ENCODE data around the gene LRRC23.
"Not testable (repeated sequence)": the region's sequence is repeated elsewhere in the genome, so short reads cannot be mapped to it uniquely, and the experiment has no call there.

Gene LRRC23

DNA sequence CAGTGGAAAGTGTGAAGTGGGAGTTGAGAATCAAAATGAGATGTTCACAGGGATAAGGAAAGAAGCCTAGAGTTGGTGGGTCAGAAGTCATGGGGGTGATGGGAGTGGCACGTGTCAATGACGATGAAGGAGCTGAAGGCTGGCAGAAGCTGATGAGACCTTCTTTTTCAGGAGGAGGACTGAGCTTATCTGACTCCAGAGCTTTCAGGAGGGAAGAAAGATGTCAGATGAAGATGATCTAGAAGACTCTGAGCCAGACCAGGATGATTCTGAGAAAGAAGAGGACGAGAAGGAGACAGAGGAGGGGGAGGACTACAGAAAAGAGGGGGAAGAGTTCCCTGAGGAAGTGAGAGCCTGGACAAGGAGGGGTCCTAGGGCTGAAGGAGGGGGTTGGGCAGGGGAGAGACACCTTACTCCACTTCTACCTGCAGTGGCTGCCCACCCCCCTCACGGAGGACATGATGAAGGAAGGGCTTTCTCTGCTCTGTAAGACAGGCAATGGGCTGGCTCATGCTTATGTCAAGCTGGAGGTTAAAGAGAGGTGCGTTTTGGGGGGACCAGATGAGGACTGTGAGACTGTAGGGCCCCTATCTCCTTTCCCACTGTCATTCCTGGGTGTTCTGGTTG is 905 bp downstream of the LRRC23 start:
- no peak for DNase-seq (ENCODE audit: low spot score)

GRCh38 chr12:6908141-6908540 is 3.5 kb downstream of the LRRC23 start:
- not testable (repeated sequence) for DNase-seq (ENCODE audit: low spot score)

GRCh38 chr12:6909421-6910145 is 5.0 kb downstream of the LRRC23 start:
- no peak for DNase-seq (ENCODE audit: low spot score)

- no peak for DNase-seq (ENCODE audit: low spot score)
Measured at GRCh38 chr12:6912164-6912935, 7.7 kb downstream of the LRRC23 start.

DNA sequence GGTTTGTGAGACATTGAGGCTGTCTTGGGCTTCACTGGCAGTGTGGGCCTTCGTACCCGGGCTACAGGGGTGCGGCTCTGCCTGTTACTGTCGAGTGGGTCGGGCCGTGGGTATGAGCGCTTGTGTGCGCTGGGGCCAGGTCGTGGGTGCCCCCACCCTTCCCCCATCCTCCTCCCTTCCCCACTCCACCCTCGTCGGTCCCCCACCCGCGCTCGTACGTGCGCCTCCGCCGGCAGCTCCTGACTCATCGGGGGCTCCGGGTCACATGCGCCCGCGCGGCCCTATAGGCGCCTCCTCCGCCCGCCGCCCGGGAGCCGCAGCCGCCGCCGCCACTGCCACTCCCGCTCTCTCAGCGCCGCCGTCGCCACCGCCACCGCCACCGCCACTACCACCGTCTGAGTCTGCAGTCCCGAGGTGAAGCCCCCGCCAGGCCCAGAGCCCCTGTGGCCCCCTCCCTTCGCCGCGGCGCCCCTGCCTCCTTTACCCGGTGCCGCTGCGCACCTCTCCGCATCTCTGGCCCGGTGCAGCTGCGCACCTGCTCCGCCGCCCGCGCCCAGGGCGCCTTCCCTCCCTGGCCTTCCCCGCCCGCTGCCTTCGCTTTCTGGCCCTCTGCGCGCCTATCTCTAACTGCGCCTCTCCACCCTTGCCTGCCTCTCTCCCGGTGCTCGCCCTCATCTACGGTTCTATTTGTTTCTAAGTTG is 9.8 kb downstream of the LRRC23 start, which contains the start of gene ENO2:
Gene ENO2, plus strand, starts transcription at position 335 of the 701 bp plus-strand sequence. CDS start 1,253 bp downstream, outside the sequence.
- peak; percentile 83 for DNase-seq (ENCODE audit: low spot score)

DNA sequence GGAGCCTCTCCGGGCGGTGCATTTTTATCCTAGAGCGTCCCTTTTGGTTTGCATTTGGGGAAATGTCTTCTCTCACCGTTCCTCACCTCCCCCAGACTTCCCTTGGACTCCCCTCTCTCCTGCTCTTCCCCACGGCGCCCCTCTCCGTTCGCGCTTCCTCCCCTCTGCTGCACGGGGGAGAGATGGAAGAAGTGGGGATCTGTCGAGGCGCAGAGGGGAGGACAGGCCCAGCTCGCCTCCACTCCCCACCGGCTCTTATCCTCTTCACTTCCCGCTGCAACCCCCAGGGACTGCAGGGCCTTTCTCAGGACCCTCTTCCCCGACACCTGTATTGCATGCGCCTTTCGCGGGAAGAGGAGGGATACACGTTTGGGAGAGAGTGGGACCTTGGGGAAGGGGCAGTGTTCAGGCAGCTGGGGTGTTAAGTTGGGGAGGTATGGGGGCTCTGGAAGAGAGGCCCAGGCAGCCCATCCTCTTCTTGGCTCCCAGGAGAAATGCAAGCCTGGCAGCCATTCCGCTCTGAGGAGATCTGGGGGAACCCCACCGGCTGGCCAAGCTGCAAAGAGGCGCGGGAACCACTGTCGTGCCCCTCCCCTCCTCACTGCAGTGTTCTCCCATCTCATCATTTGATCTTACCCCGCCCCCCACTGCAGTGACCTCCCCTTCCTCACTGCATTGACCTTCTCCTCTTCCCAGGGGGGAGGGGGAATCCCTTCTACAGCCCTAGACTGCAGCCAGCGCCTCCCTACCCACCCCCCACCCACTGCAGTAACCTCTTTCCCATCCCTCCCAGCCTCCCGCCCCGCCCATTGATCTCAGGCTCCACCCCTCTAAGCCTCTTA is 10.5 kb downstream of the LRRC23 start:
- no peak for DNase-seq (ENCODE audit: low spot score)

DNA sequence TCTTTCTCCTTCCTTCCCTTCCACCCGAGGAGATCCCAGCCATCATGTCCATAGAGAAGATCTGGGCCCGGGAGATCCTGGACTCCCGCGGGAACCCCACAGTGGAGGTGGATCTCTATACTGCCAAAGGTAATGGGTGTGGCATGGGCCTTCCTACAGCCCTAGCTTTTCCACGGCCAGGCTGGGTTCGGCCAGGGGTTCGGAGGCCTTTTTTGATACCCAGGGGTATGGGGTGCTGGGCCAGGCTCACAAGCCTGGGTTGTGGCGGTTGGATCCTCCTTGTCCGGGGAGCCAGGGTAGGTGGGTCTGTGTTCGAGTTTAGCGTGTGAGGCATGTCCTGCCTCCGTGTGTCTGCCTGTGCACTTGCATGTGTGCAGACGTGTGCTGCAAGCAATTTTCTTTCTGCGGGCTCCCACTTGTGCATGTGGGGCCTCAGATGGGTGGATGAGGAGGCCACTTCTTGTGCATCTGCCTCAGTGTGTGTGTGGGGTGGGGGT is 11.2 kb downstream of the LRRC23 start:
- DNase-seq (ENCODE audit: low spot score): no peak

- no peak for DNase-seq (ENCODE audit: low spot score)
Measured at GRCh38 chr12:6916426-6917200, 12.0 kb downstream of the LRRC23 start.

DNA sequence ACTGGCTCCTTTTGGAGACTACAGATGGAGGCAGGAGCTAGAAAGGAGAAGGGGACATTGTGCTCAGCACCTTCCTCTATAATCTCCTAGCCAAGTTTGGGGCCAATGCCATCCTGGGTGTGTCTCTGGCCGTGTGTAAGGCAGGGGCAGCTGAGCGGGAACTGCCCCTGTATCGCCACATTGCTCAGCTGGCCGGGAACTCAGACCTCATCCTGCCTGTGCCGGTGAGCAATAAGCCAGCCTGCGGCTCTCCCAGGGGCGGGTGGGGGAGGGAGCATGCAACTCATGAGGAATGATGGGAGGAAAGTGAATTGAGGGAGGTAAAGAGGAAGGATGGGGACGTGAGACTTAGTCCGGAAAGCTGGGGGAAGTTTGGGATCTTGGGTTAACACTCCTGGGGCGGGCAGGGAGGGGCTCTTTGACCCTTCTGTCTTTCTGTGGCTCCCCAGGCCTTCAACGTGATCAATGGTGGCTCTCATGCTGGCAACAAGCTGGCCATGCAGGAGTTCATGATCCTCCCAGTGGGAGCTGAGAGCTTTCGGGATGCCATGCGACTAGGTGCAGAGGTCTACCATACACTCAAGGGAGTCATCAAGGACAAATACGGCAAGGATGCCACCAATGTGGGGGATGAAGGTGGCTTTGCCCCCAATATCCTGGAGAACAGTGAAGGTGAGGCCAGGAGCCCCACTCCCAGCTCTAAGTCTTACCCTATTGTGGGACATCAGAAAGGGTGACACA is 13.0 kb downstream of the LRRC23 start:
- DNase-seq (ENCODE audit: low spot score): no peak

GRCh38 chr12:6919588-6919987 is 15.0 kb downstream of the LRRC23 start:
- no peak for DNase-seq (ENCODE audit: low spot score)

DNA sequence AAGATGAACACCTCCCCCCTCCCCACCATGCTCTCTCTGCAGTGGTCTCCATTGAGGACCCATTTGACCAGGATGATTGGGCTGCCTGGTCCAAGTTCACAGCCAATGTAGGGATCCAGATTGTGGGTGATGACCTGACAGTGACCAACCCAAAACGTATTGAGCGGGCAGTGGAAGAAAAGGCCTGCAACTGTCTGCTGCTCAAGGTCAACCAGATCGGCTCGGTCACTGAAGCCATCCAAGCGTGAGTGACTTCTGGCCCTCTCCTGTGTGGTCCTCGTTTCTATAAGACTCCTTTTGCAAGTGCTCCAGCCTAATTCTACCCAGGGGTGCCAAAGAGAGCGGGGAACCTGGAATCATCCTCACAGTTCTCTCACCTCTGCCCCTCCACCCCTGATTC is 16.9 kb downstream of the LRRC23 start:
- no peak for DNase-seq (ENCODE audit: low spot score)

- no peak for DNase-seq (ENCODE audit: low spot score)
Measured at GRCh38 chr12:6921996-6922946, 17.6 kb downstream of the LRRC23 start.

- no peak for DNase-seq (ENCODE audit: low spot score)
Measured at GRCh38 chr12:6923003-6923732, 18.5 kb downstream of the LRRC23 start.

- no peak for DNase-seq (ENCODE audit: low spot score)
Measured at GRCh38 chr12:6923851-6924250, 19.2 kb downstream of the LRRC23 start.

DNA sequence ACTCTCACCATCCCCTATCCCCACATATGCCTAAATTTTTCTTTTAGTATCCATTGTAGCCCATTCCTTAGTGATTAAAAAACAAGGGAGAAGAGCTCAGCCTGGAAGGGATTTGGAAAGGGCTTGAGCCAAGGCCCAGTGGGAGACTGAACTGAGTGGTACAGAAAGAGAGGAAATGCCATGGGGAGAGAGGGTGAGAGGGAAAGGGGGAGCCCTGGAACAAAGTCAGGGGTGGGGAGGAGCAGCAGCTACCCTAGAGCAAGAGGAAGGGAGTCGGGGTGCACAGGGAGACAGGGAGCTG is 20.6 kb downstream of the LRRC23 start:
- DNase-seq (ENCODE audit: low spot score): no peak

DNA sequence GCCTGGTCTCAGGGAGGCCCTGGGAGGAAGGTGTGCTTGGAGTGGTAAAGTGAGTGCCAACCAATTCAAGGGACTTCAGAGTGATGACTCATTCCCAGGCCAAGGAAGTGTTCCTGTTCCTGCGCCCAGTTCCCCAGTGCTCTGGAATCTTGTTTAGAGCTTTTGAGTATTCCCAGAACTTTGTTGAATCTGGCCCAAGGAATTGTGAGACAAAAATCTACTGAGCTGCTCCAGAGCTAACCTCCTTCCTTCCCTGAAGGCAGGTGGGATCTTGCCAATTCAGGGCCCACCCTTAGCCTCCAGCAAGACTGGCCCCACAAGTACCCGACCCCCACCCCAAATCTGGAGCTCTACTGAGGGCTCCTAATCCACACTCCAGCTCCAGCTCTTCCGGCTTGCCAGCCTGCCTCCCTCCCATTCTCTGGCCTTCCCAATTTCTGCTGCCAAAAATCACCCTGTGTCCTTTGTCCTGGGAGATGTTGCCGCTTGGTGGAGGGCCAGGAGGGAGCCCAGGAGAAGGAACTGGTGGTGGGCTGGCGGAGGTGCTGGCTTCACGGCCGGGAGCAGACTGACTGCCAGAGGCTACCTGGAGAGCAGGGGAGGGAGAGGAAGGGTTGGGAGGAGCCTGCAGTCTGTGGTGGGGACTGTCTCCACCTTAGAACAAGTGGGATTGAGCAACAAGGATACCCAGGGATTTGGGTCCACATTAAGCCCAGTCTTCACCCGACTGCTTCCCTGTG is 21.1 kb downstream of the LRRC23 start:
- peak; percentile 75 for DNase-seq (ENCODE audit: low spot score)

DNA sequence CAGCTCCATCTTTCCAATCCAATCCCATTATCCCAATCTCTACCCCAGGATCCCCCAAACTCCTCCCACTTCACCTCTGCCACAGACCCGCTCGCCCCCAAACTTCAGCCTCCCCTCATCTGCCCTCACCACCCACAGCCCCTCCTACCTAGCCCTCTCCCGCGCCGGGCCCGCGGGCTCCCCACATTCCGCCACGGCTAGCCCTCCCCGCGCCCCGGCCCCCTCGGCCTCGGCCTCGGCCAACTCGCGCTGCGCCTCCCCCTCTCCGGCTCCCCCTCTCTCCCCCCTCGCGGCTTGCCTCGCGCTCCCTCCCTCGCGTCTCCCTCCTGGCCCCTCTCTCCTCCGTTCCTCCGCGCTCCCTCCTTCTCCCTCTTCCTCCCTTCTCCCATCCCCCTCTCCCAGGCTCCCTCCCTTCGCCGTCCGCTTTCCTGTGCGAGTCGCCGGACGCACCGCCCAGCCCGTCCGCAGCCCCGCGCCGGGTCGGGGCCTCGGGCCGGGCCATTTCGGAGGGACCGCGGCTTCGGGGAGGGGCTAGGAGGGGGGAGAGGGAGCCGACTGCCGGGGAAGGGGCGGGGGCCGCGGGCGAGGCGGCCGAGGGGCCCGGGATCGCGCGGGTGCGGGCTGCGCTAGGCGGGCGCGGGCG is 22.9 kb downstream of the LRRC23 start, which contains the start of gene ATN1:
Gene ATN1, plus strand, starts transcription at position 581 of the 643 bp plus-strand sequence. CDS start 6,043 bp downstream, outside the sequence.
- peak; percentile 87 for DNase-seq (ENCODE audit: low spot score)

Data from globus pallidus (tissue), 1 donor.